ENCODE results near the gene MCEE. TPM values are rescaled to one million over a fixed set of nuclear protein-coding genes. Genes with fewer than 3 reads are reported as not detected.
"Not testable (repeated sequence)": the region's sequence is repeated elsewhere in the genome, so short reads cannot be mapped to it uniquely, and the experiment has no call there.

MCEE gene
- total RNA-seq, 1 donor from 2014 or later = 6.1 TPM

GRCh38 chr2:71108091-71108490, 21.9 kb downstream of the MCEE start:
- FAIRE-seq (no peak), DNase-seq (ENCODE audit: low read depth) (no peak)
- Histone ChIP-seq H3K27me3 (ENCODE audit: control insufficient read depth, insufficient read depth, low read length) (no peaks in the 10 kb centered on the region), H3K36me3 (ENCODE audit: control insufficient read depth, insufficient read depth, low read length) (no peaks in the 10 kb centered on the region), H3K4me3 (ENCODE audit: low read depth, low read length) (no peak overlapping the region)
- TF ChIP-seq CTCF (IDR thresholded peaks at IDR 0.05; ENCODE audit: insufficient read depth, low read length, severe bottlenecking) = no peak

GRCh38 chr2:71106463-71106862, 23.6 kb downstream of the MCEE start:
- H3K4me3 ChIP-seq (ENCODE audit: low read depth, low read length); H3K36me3 ChIP-seq (ENCODE audit: control insufficient read depth, insufficient read depth, low read length); H3K27me3 ChIP-seq (ENCODE audit: control insufficient read depth, insufficient read depth, low read length); DNase-seq (ENCODE audit: low read depth); FAIRE-seq: not testable (repeated sequence)

- no peak for FAIRE-seq
- DNase-seq (ENCODE audit: low read depth) = no peak
- TF ChIP-seq CTCF (IDR thresholded peaks at IDR 0.05; ENCODE audit: insufficient read depth, low read length, severe bottlenecking) = no peak
- no peaks in the 10 kb centered on the region for H3K36me3 ChIP-seq (ENCODE audit: control insufficient read depth, insufficient read depth, low read length)
- no peaks in the 10 kb centered on the region for H3K27me3 ChIP-seq (ENCODE audit: control insufficient read depth, insufficient read depth, low read length)
- no peak overlapping the region for H3K4me3 ChIP-seq (ENCODE audit: low read depth, low read length)
Observed at GRCh38 chr2:71103809-71104208, 26.2 kb downstream of the MCEE start.

GRCh38 chr2:71102981-71103681, 26.9 kb downstream of the MCEE start:
- H3K36me3 ChIP-seq (ENCODE audit: control insufficient read depth, insufficient read depth, low read length) = no peaks in the 10 kb centered on the region
- no peaks in the 10 kb centered on the region for H3K27me3 ChIP-seq (ENCODE audit: control insufficient read depth, insufficient read depth, low read length)
- H3K4me3 ChIP-seq (ENCODE audit: low read depth, low read length) = no peak overlapping the region
- FAIRE-seq = no peak
- TF ChIP-seq CTCF (IDR thresholded peaks at IDR 0.05; ENCODE audit: insufficient read depth, low read length, severe bottlenecking) = no peak
- peak; percentile 26 for DNase-seq (ENCODE audit: low read depth)

- FAIRE-seq (no peak), DNase-seq (ENCODE audit: low read depth) (peak; percentile 78)
- Histone ChIP-seq H3K4me3 (ENCODE audit: low read depth, low read length) (no peak overlapping the region), H3K27me3 (ENCODE audit: control insufficient read depth, insufficient read depth, low read length) (no peaks in the 10 kb centered on the region), H3K36me3 (ENCODE audit: control insufficient read depth, insufficient read depth, low read length) (no peaks in the 10 kb centered on the region)
- no peak for TF ChIP-seq CTCF (IDR thresholded peaks at IDR 0.05; ENCODE audit: insufficient read depth, low read length, severe bottlenecking)
Observed at GRCh38 chr2:71101656-71102055, 28.4 kb downstream of the MCEE start.

GRCh38 chr2:71100195-71100964, 29.6 kb downstream of the MCEE start:
- H3K27me3 ChIP-seq (ENCODE audit: control insufficient read depth, insufficient read depth, low read length) = no peaks in the 10 kb centered on the region
- FAIRE-seq (no peak), DNase-seq (ENCODE audit: low read depth) (peak; percentile 57)
- H3K4me3 ChIP-seq (ENCODE audit: low read depth, low read length) = no peak overlapping the region
- peak; percentile 67 for TF ChIP-seq CTCF (IDR thresholded peaks at IDR 0.05; ENCODE audit: insufficient read depth, low read length, severe bottlenecking)
- no peaks in the 10 kb centered on the region for H3K36me3 ChIP-seq (ENCODE audit: control insufficient read depth, insufficient read depth, low read length)

GRCh38 chr2:71092491-71093260, 37.4 kb downstream of the MCEE start:
- not testable (repeated sequence) for H3K36me3 ChIP-seq (ENCODE audit: control insufficient read depth, insufficient read depth, low read length); FAIRE-seq; H3K4me3 ChIP-seq (ENCODE audit: low read depth, low read length); H3K27me3 ChIP-seq (ENCODE audit: control insufficient read depth, insufficient read depth, low read length); DNase-seq (ENCODE audit: low read depth)

GRCh38 chr2:71091808-71092207, 38.2 kb downstream of the MCEE start:
- H3K36me3 ChIP-seq (ENCODE audit: control insufficient read depth, insufficient read depth, low read length); DNase-seq (ENCODE audit: low read depth); H3K4me3 ChIP-seq (ENCODE audit: low read depth, low read length); FAIRE-seq; H3K27me3 ChIP-seq (ENCODE audit: control insufficient read depth, insufficient read depth, low read length): not testable (repeated sequence)
